HS-5 (cell line): Measurements from ENCODE around the gene ZNF563.

ENCODE experiments used
- DNase-seq: peaks from one replicate; pipeline ENCODE4 v3.0.0-alpha.2; 2012; ENCODE audit warnings: low read depth

ZNF563 gene

GRCh38 chr19:12294249-12295158 is 38.9 kb downstream of the ZNF563 start, which contains the start of gene ZNF44:
Gene ZNF44, minus strand, starts transcription at chr19:12294883. Its CDS starts 189 bp downstream, at chr19:12294694.
- peak; percentile 73 for DNase-seq

GRCh38 chr19:12293777-12294248 is 39.6 kb downstream of the ZNF563 start:
- peak; percentile 20 for DNase-seq

- DNase-seq, result no peak
Measured at GRCh38 chr19:12289790-12290065, 43.7 kb downstream of the ZNF563 start.

- DNase-seq, result no peak
Measured at GRCh38 chr19:12287958-12288500, 45.4 kb downstream of the ZNF563 start.

- no peak for DNase-seq
Measured at GRCh38 chr19:12284631-12285030, 48.8 kb downstream of the ZNF563 start.

- DNase-seq, result no peak
Measured at GRCh38 chr19:12284226-12284625, 49.2 kb downstream of the ZNF563 start.

- no peak for DNase-seq
Measured at GRCh38 chr19:12278713-12279112, 54.7 kb downstream of the ZNF563 start.

GRCh38 chr19:12272980-12273901 is 60.2 kb downstream of the ZNF563 start:
- DNase-seq, result no peak

- DNase-seq, result no peak
Measured at GRCh38 chr19:12272386-12272785, 61.0 kb downstream of the ZNF563 start.

- DNase-seq, result no peak
Measured at GRCh38 chr19:12270854-12271253, 62.6 kb downstream of the ZNF563 start.
